ENCODE data around the gene LPCAT2.

Gene LPCAT2

DNA sequence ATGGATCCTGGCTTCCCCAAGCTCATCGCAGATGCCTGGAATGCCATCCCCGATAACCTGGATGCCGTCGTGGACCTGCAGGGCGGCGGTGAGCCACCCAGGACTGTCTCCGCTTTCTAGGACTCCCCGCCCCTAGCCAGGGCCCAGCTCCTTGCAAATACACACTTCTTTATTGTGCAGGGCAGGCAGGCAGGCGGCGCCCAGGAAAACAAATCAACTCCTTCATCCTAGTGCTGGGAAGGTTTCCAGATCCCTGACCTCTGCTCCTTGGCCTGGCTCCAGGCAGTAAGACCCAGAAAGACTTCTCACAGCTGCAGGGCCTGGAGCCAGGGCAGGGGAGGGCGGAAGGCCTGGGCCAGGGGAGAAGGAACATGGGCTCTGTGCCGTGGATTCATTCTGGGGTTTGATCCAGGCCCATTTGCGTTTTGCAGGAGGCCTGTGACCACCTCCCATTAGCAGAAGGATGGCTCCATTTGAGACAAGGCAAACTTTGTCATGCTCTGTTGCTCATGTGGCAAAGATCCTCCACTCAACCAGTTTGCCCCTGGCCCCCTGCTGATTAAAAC is 6.0 kb upstream of the LPCAT2 start:
- H3K36me3 ChIP-seq (ENCODE audit: control insufficient read depth, insufficient read depth, low read length), result no peaks in the 10 kb centered on the region
- peaks cover 34% of the 10 kb centered on the region for H3K4me1 ChIP-seq (ENCODE audit: control insufficient read depth, insufficient read depth, low read length)
- H3K27ac ChIP-seq (ENCODE audit: insufficient read depth, low read depth, low read length, poor library complexity, severe bottlenecking), result peak overlapping the region; percentile 45
- H3K4me3 ChIP-seq (ENCODE audit: insufficient read depth, low read depth, low read length), result no peak overlapping the region
- no peaks in the 10 kb centered on the region for H3K9me3 ChIP-seq (ENCODE audit: control insufficient read depth, low read length)
- no peaks in the 10 kb centered on the region for H3K27me3 ChIP-seq (ENCODE audit: control insufficient read depth, insufficient read depth, low read length, poor library complexity, severe bottlenecking)
- WGBS, 2 experiments, result 86% methylated on average over 13 of the region's 13 CpGs

DNA sequence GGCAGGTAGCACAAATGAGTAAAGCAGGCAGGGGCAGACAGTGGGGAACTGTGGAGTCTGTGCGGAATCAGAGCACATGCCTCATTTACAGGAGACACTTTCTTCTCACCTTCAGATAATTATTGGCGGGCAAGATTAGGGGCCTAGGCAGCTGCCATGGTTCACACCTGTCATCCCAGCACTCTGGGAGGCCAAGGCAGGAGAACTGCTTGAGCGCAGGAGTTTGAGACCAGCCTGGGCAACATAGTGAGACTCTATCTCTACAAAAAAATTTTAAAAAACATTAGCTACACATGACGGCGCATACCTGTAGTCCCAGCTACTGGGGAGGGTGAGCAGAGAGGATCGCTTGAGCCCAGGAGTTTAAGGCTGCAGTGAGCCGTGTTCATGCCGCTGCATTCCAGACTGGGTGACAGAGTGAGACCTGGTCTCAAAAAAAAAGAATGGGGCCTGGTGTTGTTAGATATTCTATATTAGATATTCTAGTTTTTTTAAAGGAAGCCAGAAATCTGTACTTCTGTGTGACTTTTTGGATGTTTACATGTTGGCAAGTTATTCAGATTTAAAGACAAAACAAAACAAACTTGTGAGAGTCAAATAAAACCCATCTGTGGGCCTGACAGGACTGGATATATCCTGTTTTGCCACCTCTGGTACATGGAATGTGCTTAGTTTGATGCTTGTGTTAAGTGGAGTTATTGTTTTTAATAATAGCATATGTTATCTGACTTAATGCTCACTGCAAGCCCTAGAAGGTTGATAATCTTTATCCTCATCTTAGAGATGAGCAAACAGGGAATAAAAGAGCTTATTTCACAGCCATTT is 4.9 kb upstream of the LPCAT2 start:
- H3K4me3 ChIP-seq (ENCODE audit: insufficient read depth, low read depth, low read length), result no peak overlapping the region
- 94 to 95% methylated on average over 8 of the region's 8 CpGs for WGBS, 2 experiments
- no peaks in the 10 kb centered on the region for H3K36me3 ChIP-seq (ENCODE audit: control insufficient read depth, insufficient read depth, low read length)

DNA sequence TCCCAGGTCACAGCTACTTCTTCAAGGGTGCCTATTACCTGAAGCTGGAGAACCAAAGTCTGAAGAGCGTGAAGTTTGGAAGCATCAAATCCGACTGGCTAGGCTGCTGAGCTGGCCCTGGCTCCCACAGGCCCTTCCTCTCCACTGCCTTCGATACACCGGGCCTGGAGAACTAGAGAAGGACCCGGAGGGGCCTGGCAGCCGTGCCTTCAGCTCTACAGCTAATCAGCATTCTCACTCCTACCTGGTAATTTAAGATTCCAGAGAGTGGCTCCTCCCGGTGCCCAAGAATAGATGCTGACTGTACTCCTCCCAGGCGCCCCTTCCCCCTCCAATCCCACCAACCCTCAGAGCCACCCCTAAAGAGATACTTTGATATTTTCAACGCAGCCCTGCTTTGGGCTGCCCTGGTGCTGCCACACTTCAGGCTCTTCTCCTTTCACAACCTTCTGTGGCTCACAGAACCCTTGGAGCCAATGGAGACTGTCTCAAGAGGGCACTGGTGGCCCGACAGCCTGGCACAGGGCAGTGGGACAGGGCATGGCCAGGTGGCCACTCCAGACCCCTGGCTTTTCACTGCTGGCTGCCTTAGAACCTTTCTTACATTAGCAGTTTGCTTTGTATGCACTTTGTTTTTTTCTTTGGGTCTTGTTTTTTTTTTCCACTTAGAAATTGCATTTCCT is 3.4 kb upstream of the LPCAT2 start:
- Histone ChIP-seq H3K9me3 (ENCODE audit: control insufficient read depth, low read length) (no peaks in the 10 kb centered on the region), H3K4me1 (ENCODE audit: control insufficient read depth, insufficient read depth, low read length) (peaks cover 27% of the 10 kb centered on the region), H3K27me3 (ENCODE audit: control insufficient read depth, insufficient read depth, low read length, poor library complexity, severe bottlenecking) (peaks cover 9% of the 10 kb centered on the region), H3K4me3 (ENCODE audit: insufficient read depth, low read depth, low read length) (no peak overlapping the region), H3K27ac (ENCODE audit: insufficient read depth, low read depth, low read length, poor library complexity, severe bottlenecking) (no peak overlapping the region), H3K36me3 (ENCODE audit: control insufficient read depth, insufficient read depth, low read length) (no peaks in the 10 kb centered on the region)
- 92 to 95% methylated on average over 10 of the region's 10 CpGs for WGBS, 2 experiments

More for the DNA sequence above, 4.9 kb upstream of the LPCAT2 start:
- Histone ChIP-seq H3K4me1 (ENCODE audit: control insufficient read depth, insufficient read depth, low read length) (peaks cover 34% of the 10 kb centered on the region), H3K27me3 (ENCODE audit: control insufficient read depth, insufficient read depth, low read length, poor library complexity, severe bottlenecking) (no peaks in the 10 kb centered on the region), H3K27ac (ENCODE audit: insufficient read depth, low read depth, low read length, poor library complexity, severe bottlenecking) (no peak overlapping the region), H3K9me3 (ENCODE audit: control insufficient read depth, low read length) (no peaks in the 10 kb centered on the region)

DNA sequence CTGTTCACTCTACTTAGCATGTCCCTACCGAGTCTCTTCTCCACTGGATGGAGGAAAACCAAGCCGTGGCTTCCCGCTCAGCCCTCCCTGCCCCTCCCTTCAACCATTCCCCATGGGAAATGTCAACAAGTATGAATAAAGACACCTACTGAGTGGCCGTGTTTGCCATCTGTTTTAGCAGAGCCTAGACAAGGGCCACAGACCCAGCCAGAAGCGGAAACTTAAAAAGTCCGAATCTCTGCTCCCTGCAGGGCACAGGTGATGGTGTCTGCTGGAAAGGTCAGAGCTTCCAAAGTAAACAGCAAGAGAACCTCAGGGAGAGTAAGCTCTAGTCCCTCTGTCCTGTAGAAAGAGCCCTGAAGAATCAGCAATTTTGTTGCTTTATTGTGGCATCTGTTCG is 2.8 kb upstream of the LPCAT2 start:
- H3K36me3 ChIP-seq (ENCODE audit: control insufficient read depth, insufficient read depth, low read length), result no peaks in the 10 kb centered on the region

DNA sequence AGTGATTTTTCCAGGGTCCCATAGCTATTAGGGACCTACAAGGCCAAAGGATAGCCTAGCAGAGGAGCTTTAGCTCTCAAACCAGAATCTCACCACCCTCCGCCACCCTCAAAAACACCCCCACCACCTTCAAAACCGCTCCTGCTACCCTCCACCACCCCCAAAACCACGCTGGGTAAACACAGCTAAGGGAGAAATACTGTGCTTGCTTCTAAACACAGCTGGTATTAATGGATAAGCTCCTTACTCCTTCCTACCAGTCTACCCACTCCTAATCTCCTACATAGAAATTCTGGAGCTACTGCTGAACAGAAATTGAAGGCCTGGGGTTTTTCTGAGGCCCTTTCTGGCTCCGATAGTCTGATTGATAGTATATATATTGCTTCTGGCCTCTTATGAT is 2.2 kb upstream of the LPCAT2 start:
- no peaks in the 10 kb centered on the region for H3K9me3 ChIP-seq (ENCODE audit: control insufficient read depth, low read length)
- no peak overlapping the region for H3K4me3 ChIP-seq (ENCODE audit: insufficient read depth, low read depth, low read length)
- 79 to 83% methylated on average over 4 of the region's 4 CpGs for WGBS, 2 experiments
- peaks cover 9% of the 10 kb centered on the region for H3K27me3 ChIP-seq (ENCODE audit: control insufficient read depth, insufficient read depth, low read length, poor library complexity, severe bottlenecking)
- no peaks in the 10 kb centered on the region for H3K36me3 ChIP-seq (ENCODE audit: control insufficient read depth, insufficient read depth, low read length)
- peaks cover 21% of the 10 kb centered on the region for H3K4me1 ChIP-seq (ENCODE audit: control insufficient read depth, insufficient read depth, low read length)
- no peak overlapping the region for H3K27ac ChIP-seq (ENCODE audit: insufficient read depth, low read depth, low read length, poor library complexity, severe bottlenecking)

More for the DNA sequence above, 2.8 kb upstream of the LPCAT2 start:
- 62 to 65% methylated on average over 7 of the region's 7 CpGs for WGBS, 2 experiments
- H3K4me1 ChIP-seq (ENCODE audit: control insufficient read depth, insufficient read depth, low read length), result peaks cover 22% of the 10 kb centered on the region
- H3K27ac ChIP-seq (ENCODE audit: insufficient read depth, low read depth, low read length, poor library complexity, severe bottlenecking), result no peak overlapping the region
- H3K4me3 ChIP-seq (ENCODE audit: insufficient read depth, low read depth, low read length), result no peak overlapping the region
- H3K9me3 ChIP-seq (ENCODE audit: control insufficient read depth, low read length), result no peaks in the 10 kb centered on the region
- peaks cover 9% of the 10 kb centered on the region for H3K27me3 ChIP-seq (ENCODE audit: control insufficient read depth, insufficient read depth, low read length, poor library complexity, severe bottlenecking)

DNA sequence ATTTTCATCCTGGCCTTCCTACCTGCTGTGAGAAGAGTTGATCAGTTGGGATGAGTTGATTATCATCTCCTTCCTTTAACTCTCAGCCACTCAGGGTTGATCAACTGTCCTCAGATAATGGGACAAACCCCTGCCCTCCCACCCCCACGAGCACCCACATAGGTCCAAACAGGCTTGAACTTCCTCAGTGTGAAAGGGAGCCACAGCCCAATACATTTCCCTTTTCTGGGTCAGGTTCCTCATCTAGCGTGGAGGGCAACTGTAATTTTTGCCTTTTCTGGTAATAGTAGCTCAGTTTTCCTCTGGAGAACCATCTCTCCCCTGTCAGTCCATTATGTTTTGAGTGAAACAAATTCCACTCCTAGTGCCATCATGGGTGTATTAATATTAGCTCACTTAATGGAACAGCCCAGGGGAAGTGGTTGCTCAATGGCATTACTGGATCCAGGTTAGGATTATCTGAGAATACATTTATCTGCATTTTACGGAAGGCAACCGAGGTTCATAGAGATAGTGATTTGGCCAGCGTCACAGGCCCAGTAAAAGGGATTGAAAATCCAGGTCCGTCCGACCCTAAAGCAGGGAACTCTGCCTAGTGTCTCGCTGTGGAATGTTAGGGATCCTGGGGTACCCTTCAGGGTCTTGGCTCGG is 476 bp upstream of the LPCAT2 start:
- 75% methylated on average over 9 of the region's 9 CpGs for WGBS, 2 experiments
- Histone ChIP-seq H3K36me3 (ENCODE audit: control insufficient read depth, insufficient read depth, low read length) (no peaks in the 10 kb centered on the region), H3K27me3 (ENCODE audit: control insufficient read depth, insufficient read depth, low read length, poor library complexity, severe bottlenecking) (peaks cover 9% of the 10 kb centered on the region), H3K4me3 (ENCODE audit: insufficient read depth, low read depth, low read length) (peak overlapping the region; percentile 59), H3K4me1 (ENCODE audit: control insufficient read depth, insufficient read depth, low read length) (peaks cover 5% of the 10 kb centered on the region), H3K27ac (ENCODE audit: insufficient read depth, low read depth, low read length, poor library complexity, severe bottlenecking) (no peak overlapping the region), H3K9me3 (ENCODE audit: control insufficient read depth, low read length) (no peaks in the 10 kb centered on the region)

DNA sequence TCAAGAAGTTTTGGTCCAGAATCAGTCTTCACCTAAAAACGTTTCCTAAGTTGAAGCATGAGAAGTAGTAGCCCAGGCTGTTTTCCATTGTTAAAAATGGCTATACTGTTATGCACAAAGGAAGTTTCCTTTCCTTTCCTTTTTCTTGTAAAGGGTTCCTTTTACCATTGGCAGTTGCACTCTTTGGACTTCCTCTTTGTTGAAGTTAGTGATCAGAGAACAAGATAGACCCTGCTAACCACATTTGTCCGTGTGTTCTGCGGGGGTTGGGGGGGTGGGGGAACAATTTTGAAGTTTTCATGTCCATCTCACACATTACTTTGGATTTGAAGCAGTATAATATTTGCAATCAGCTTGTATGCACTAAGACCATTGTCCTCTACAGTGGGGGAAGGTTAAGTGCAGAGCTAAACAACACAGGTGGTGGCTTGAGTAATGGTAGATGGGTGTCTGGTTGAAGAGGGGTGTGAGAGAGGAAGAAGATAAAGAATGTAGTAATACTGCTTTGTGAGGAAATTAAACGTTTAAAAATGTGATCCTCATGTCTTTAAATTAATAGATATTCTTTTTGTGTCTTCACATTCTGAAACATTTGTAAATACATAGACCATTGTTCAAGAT is 1.4 kb downstream of the LPCAT2 start:
- Histone ChIP-seq H3K4me3 (ENCODE audit: insufficient read depth, low read depth, low read length) (no peak overlapping the region), H3K27me3 (ENCODE audit: control insufficient read depth, insufficient read depth, low read length, poor library complexity, severe bottlenecking) (peaks cover 9% of the 10 kb centered on the region), H3K4me1 (ENCODE audit: control insufficient read depth, insufficient read depth, low read length) (no peaks in the 10 kb centered on the region), H3K36me3 (ENCODE audit: control insufficient read depth, insufficient read depth, low read length) (no peaks in the 10 kb centered on the region), H3K27ac (ENCODE audit: insufficient read depth, low read depth, low read length, poor library complexity, severe bottlenecking) (no peak overlapping the region), H3K9me3 (ENCODE audit: control insufficient read depth, low read length) (no peaks in the 10 kb centered on the region)
- 75 to 85% methylated on average over 1 to 4 of the region's 4 CpGs for WGBS, 2 experiments

DNA sequence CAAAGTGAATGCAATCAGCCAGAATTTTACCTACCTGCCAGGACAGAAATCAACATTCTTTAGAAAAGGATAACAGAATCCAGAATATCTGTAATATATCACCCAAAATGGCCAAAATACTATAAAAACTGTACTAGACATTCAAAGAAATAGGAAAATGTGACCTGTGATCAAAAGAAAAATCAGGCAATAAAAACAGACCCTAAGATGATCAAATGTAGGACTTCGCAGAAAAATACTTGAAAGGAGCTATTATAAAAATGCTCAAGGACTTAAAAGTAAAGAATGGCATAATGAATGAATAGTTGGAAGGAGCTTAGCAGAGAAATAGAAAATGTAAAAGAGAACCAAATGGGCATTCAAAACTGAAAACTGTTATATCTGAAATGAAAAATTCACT is 4.1 kb downstream of the LPCAT2 start:
- no peaks in the 10 kb centered on the region for H3K9me3 ChIP-seq (ENCODE audit: control insufficient read depth, low read length)
- no peaks in the 10 kb centered on the region for H3K36me3 ChIP-seq (ENCODE audit: control insufficient read depth, insufficient read depth, low read length)
- no peak overlapping the region for H3K4me3 ChIP-seq (ENCODE audit: insufficient read depth, low read depth, low read length)
- H3K27me3 ChIP-seq (ENCODE audit: control insufficient read depth, insufficient read depth, low read length, poor library complexity, severe bottlenecking), result peaks cover 9% of the 10 kb centered on the region
- no peaks in the 10 kb centered on the region for H3K4me1 ChIP-seq (ENCODE audit: control insufficient read depth, insufficient read depth, low read length)
- WGBS, 2 experiments, result 90 to 96% methylated on average over 1 of the region's 1 CpG
- H3K27ac ChIP-seq (ENCODE audit: insufficient read depth, low read depth, low read length, poor library complexity, severe bottlenecking), result no peak overlapping the region

DNA sequence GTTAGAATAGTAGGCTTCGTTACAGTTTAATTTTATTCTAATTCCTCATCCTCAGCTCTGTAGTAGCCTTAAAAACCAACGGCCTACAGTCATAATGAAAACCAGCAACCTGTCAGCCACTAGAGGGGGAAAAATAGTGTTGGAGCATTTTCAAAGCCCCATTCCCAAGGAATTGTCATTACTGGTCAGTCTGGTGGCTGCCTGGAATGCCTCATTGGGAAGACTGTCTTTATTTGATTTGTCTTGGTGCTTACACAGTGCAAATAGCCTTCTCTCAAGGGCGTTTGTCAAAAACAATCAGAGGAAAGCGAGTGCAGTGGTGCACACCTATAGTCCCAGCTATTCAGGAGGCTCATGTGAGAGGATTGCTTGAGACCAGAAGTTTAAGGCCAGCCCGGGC is 4.7 kb downstream of the LPCAT2 start:
- H3K27ac ChIP-seq (ENCODE audit: insufficient read depth, low read depth, low read length, poor library complexity, severe bottlenecking), result no peak overlapping the region
- H3K9me3 ChIP-seq (ENCODE audit: control insufficient read depth, low read length), result no peaks in the 10 kb centered on the region
- H3K27me3 ChIP-seq (ENCODE audit: control insufficient read depth, insufficient read depth, low read length, poor library complexity, severe bottlenecking), result peaks cover 9% of the 10 kb centered on the region
- 87 to 97% methylated on average over 4 to 5 of the region's 5 CpGs for WGBS, 2 experiments
- no peaks in the 10 kb centered on the region for H3K4me1 ChIP-seq (ENCODE audit: control insufficient read depth, insufficient read depth, low read length)
- no peak overlapping the region for H3K4me3 ChIP-seq (ENCODE audit: insufficient read depth, low read depth, low read length)
- no peaks in the 10 kb centered on the region for H3K36me3 ChIP-seq (ENCODE audit: control insufficient read depth, insufficient read depth, low read length)

All from ectodermal cell (in vitro differentiated cells).